Measurements from ENCODE around the gene SLC25A11.
"Not testable (repeated sequence)": the region's sequence is repeated elsewhere in the genome, so short reads cannot be mapped to it uniquely, and the experiment has no call there.

Gene SLC25A11

GRCh38 chr17:4933646-4934045, 6.2 kb downstream of the SLC25A11 start:
- TF ChIP-seq PAX5 (IDR thresholded peaks at IDR 0.05; ENCODE audit: insufficient read depth, low read length, severe bottlenecking) = no peak
- TF ChIP-seq POLR2A (IDR thresholded peaks at IDR 0.05; ENCODE audit: low read depth, low read length) = no peak
- TF ChIP-seq POU2F2 (IDR thresholded peaks at IDR 0.05; ENCODE audit: low read depth, low read length) = no peak
- no peak for TF ChIP-seq SPI1 (IDR thresholded peaks at IDR 0.05; ENCODE audit: low read depth, low read length)
- TF ChIP-seq TAF1 (IDR thresholded peaks at IDR 0.05; ENCODE audit: low read depth, low read length) = no peak
- no peak for TF ChIP-seq POLR2AphosphoS5 (IDR thresholded peaks at IDR 0.05; ENCODE audit: low read depth, low read length)
- no peak for DNase-seq (ENCODE audit: insufficient read length, low spot score)
- FAIRE-seq = no peak

GRCh38 chr17:4932756-4933155, 7.1 kb downstream of the SLC25A11 start:
- DNase-seq (ENCODE audit: insufficient read length, low spot score) = no peak
- no peak for FAIRE-seq
- TF ChIP-seq PAX5 (IDR thresholded peaks at IDR 0.05; ENCODE audit: insufficient read depth, low read length, severe bottlenecking) (no peak), TAF1 (IDR thresholded peaks at IDR 0.05; ENCODE audit: low read depth, low read length) (no peak), POLR2A (IDR thresholded peaks at IDR 0.05; ENCODE audit: low read depth, low read length) (no peak), POLR2AphosphoS5 (IDR thresholded peaks at IDR 0.05; ENCODE audit: low read depth, low read length) (no peak), POU2F2 (IDR thresholded peaks at IDR 0.05; ENCODE audit: low read depth, low read length) (no peak), SPI1 (IDR thresholded peaks at IDR 0.05; ENCODE audit: low read depth, low read length) (no peak)

- no peak for DNase-seq (ENCODE audit: insufficient read length, low spot score)
- TF ChIP-seq POLR2A (IDR thresholded peaks at IDR 0.05; ENCODE audit: low read depth, low read length) (no peak), TAF1 (IDR thresholded peaks at IDR 0.05; ENCODE audit: low read depth, low read length) (no peak), SPI1 (IDR thresholded peaks at IDR 0.05; ENCODE audit: low read depth, low read length) (peak; percentile 80), PAX5 (IDR thresholded peaks at IDR 0.05; ENCODE audit: insufficient read depth, low read length, severe bottlenecking) (no peak)
- no peak for FAIRE-seq
Measured at GRCh38 chr17:4931963-4932362, 7.9 kb downstream of the SLC25A11 start, which contains the start of gene GP1BA. TSS of gene GP1BA (plus strand) at chr17:4932277. CDS start at chr17:4932605, 328 bp downstream.

GRCh38 chr17:4928881-4929280, 11.0 kb downstream of the SLC25A11 start:
- no peak for FAIRE-seq

GRCh38 chr17:4926577-4927335, 13.1 kb downstream of the SLC25A11 start:
- FAIRE-seq; DNase-seq (ENCODE audit: insufficient read length, low spot score): not testable (repeated sequence)

More at GRCh38 chr17:4928881-4929280, 11.0 kb downstream of the SLC25A11 start:
- DNase-seq (ENCODE audit: insufficient read length, low spot score) = no peak
- no peak for TF ChIP-seq POLR2AphosphoS5 (IDR thresholded peaks at IDR 0.05; ENCODE audit: low read depth, low read length)
- TF ChIP-seq POU2F2 (IDR thresholded peaks at IDR 0.05; ENCODE audit: low read depth, low read length) = no peak
- TF ChIP-seq PAX5 (IDR thresholded peaks at IDR 0.05; ENCODE audit: insufficient read depth, low read length, severe bottlenecking) = no peak
- TF ChIP-seq POLR2A (IDR thresholded peaks at IDR 0.05; ENCODE audit: low read depth, low read length) = no peak
- TF ChIP-seq TAF1 (IDR thresholded peaks at IDR 0.05; ENCODE audit: low read depth, low read length) = no peak
- TF ChIP-seq SPI1 (IDR thresholded peaks at IDR 0.05; ENCODE audit: low read depth, low read length) = no peak

- no peak for FAIRE-seq
- DNase-seq (ENCODE audit: insufficient read length, low spot score) = no peak
- TF ChIP-seq PAX5 (IDR thresholded peaks at IDR 0.05; ENCODE audit: insufficient read depth, low read length, severe bottlenecking) (no peak), TAF1 (IDR thresholded peaks at IDR 0.05; ENCODE audit: low read depth, low read length) (no peak), POLR2AphosphoS5 (IDR thresholded peaks at IDR 0.05; ENCODE audit: low read depth, low read length) (no peak), POU2F2 (IDR thresholded peaks at IDR 0.05; ENCODE audit: low read depth, low read length) (no peak), SPI1 (IDR thresholded peaks at IDR 0.05; ENCODE audit: low read depth, low read length) (no peak), POLR2A (IDR thresholded peaks at IDR 0.05; ENCODE audit: low read depth, low read length) (no peak)
Measured at GRCh38 chr17:4921320-4921719, 18.5 kb downstream of the SLC25A11 start.

- no peak for TF ChIP-seq POLR2A (IDR thresholded peaks at IDR 0.05; ENCODE audit: low read depth, low read length)
- TF ChIP-seq TAF1 (IDR thresholded peaks at IDR 0.05; ENCODE audit: low read depth, low read length) = no peak
- TF ChIP-seq POU2F2 (IDR thresholded peaks at IDR 0.05; ENCODE audit: low read depth, low read length) = no peak
- TF ChIP-seq PAX5 (IDR thresholded peaks at IDR 0.05; ENCODE audit: insufficient read depth, low read length, severe bottlenecking) = no peak
- no peak for TF ChIP-seq POLR2AphosphoS5 (IDR thresholded peaks at IDR 0.05; ENCODE audit: low read depth, low read length)
- TF ChIP-seq SPI1 (IDR thresholded peaks at IDR 0.05; ENCODE audit: low read depth, low read length) = no peak
- FAIRE-seq (no peak), DNase-seq (ENCODE audit: insufficient read length, low spot score) (no peak)
Measured at GRCh38 chr17:4920351-4921048, 19.3 kb downstream of the SLC25A11 start.

- no peak for TF ChIP-seq POU2F2 (IDR thresholded peaks at IDR 0.05; ENCODE audit: low read depth, low read length)
- no peak for TF ChIP-seq PAX5 (IDR thresholded peaks at IDR 0.05; ENCODE audit: insufficient read depth, low read length, severe bottlenecking)
- FAIRE-seq (no peak), DNase-seq (ENCODE audit: insufficient read length, low spot score) (no peak)
Measured at GRCh38 chr17:4919511-4920047, 20.3 kb downstream of the SLC25A11 start.

GRCh38 chr17:4914551-4914950, 25.3 kb downstream of the SLC25A11 start:
- not testable (repeated sequence) for FAIRE-seq; DNase-seq (ENCODE audit: insufficient read length, low spot score)

GRCh38 chr17:4913994-4914393, 25.9 kb downstream of the SLC25A11 start:
- FAIRE-seq (no peak), DNase-seq (ENCODE audit: insufficient read length, low spot score) (no peak)
- TF ChIP-seq TAF1 (IDR thresholded peaks at IDR 0.05; ENCODE audit: low read depth, low read length) (no peak), PAX5 (IDR thresholded peaks at IDR 0.05; ENCODE audit: insufficient read depth, low read length, severe bottlenecking) (no peak), POLR2AphosphoS5 (IDR thresholded peaks at IDR 0.05; ENCODE audit: low read depth, low read length) (no peak), SPI1 (IDR thresholded peaks at IDR 0.05; ENCODE audit: low read depth, low read length) (no peak), POLR2A (IDR thresholded peaks at IDR 0.05; ENCODE audit: low read depth, low read length) (no peak), POU2F2 (IDR thresholded peaks at IDR 0.05; ENCODE audit: low read depth, low read length) (no peak)
